ENCODE data around the gene GCLC. TPM values are rescaled to one million over a fixed set of nuclear protein-coding genes. Genes with fewer than 3 reads are reported as not detected.

Gene GCLC
- total and polyA plus RNA-seq, 2 experiments from 2014 or later = 17.5 to 33.6 TPM

DNA sequence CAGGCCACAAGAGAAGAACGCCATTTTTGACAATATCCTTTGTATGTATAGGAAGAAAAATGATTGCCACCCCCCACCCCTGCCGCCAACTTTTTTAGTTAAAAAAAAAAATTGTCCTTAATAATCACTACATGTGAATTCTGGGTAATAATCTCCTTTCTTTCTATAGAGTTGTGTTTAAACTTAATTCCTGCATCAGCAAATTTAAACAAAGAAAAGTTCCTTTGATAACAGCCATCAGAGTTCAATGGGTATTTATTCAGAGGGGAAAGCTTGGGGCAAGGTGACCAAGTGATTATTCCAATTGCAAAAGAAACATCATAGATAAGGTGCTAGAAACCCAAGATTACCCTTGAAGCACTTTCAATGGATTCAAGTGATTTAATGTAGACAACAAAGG, 47.0 kb downstream of the GCLC start:
- Histone ChIP-seq H3K27me3 (no peaks in the 10 kb centered on the region), H3K27ac (no peak overlapping the region), H3K4me3 (no peak overlapping the region), H3K4me1 (ENCODE audit: low read depth) (no peaks in the 10 kb centered on the region), H3K36me3 (peaks cover 31% of the 10 kb centered on the region), H3K9me3 (ENCODE audit: low read depth) (no peaks in the 10 kb centered on the region)
- no peak for TF ChIP-seq CTCF (IDR thresholded peaks at IDR 0.05; ENCODE audit: low read depth, low read length)
- DNase-seq (ENCODE audit: low read depth in 1 of 2, low spot score in 1 of 2) = no peak

DNA sequence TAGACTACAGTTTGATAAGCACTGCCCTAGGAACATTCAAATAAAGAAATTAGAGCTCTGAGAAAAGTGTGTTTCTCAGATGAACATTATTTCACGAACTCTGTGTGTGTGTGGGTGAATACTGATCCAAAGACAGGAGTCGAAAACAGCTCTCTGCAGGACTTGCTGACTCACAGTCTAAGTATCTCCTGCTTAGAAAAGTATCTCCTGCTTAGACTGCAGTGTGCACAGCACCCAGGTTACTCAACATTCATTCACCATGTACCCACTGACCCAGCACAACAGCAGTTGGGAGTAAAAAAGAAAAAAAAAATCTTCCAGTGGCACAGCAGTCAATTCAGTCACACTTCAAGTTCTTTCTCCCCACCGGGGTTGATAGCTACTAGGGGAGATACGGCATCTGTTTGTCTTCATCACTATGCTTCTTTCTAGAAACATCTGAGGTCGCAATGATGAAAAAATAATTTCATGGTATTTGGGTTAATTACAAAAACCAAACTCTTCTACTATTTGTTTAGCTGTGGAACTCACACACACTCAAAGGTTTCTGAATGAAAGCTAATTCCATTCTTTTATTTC, 48.0 kb downstream of the GCLC start:
- Histone ChIP-seq H3K27me3 (no peaks in the 10 kb centered on the region), H3K36me3 (peaks cover 22% of the 10 kb centered on the region), H3K9me3 (ENCODE audit: low read depth) (no peaks in the 10 kb centered on the region), H3K27ac (no peak overlapping the region), H3K4me3 (no peak overlapping the region), H3K4me1 (ENCODE audit: low read depth) (no peaks in the 10 kb centered on the region)
- no peak for TF ChIP-seq CTCF (IDR thresholded peaks at IDR 0.05; ENCODE audit: low read depth, low read length)
- peak in 1 of 2 donors; percentile 79 for DNase-seq (ENCODE audit: low read depth in 1 of 2, low spot score in 1 of 2)

- no peaks in the 10 kb centered on the region for H3K27me3 ChIP-seq
- no peak overlapping the region for H3K4me3 ChIP-seq
- no peak for TF ChIP-seq CTCF (IDR thresholded peaks at IDR 0.05; ENCODE audit: low read depth, low read length)
- no peak for DNase-seq (ENCODE audit: low read depth in 1 of 2, low spot score in 1 of 2)
- no peaks in the 10 kb centered on the region for H3K4me1 ChIP-seq (ENCODE audit: low read depth)
- no peaks in the 10 kb centered on the region for H3K9me3 ChIP-seq (ENCODE audit: low read depth)
- H3K36me3 ChIP-seq = peaks cover 22% of the 10 kb centered on the region
- peak overlapping the region; percentile 2 for H3K27ac ChIP-seq
These were observed 49.1 kb downstream of the GCLC start for GRCh38 chr6:53495506-53496499.

GRCh38 chr6:53494076-53494475, 50.8 kb downstream of the GCLC start:
- Histone ChIP-seq H3K9me3 (ENCODE audit: low read depth) (no peaks in the 10 kb centered on the region), H3K27me3 (no peaks in the 10 kb centered on the region), H3K4me3 (no peak overlapping the region), H3K27ac (no peak overlapping the region), H3K36me3 (peaks cover 13% of the 10 kb centered on the region), H3K4me1 (ENCODE audit: low read depth) (no peaks in the 10 kb centered on the region)
- no peak for TF ChIP-seq CTCF (IDR thresholded peaks at IDR 0.05; ENCODE audit: low read depth, low read length)
- DNase-seq (ENCODE audit: low read depth in 1 of 2, low spot score in 1 of 2) = peak in 1 of 2 donors; percentile 19

DNA sequence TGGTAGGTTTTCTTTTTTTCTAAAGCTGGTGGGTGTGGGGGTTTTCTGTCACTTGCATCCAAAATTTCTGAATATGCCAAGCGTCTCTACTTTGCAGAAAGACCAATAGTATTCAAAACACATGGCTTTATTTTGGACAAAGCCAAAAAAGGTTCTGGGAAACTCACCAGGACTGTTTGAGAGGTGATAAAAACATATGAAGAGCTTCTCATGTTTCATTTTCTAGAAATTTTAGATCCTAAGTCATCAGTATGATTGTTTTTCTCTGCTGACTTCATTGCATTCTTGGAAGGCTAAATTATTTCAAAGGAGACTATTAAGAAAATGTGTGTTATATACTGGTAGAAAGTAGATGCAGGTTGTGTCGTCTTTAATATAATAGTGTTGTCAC, 51.3 kb downstream of the GCLC start:
- H3K4me3 ChIP-seq = no peak overlapping the region

More for the DNA sequence above, 51.3 kb downstream of the GCLC start:
- peaks cover 10% of the 10 kb centered on the region for H3K36me3 ChIP-seq
- H3K27ac ChIP-seq = no peak overlapping the region
- H3K27me3 ChIP-seq = no peaks in the 10 kb centered on the region
- H3K4me1 ChIP-seq (ENCODE audit: low read depth) = no peaks in the 10 kb centered on the region
- TF ChIP-seq CTCF (IDR thresholded peaks at IDR 0.05; ENCODE audit: low read depth, low read length) = no peak
- no peak for DNase-seq (ENCODE audit: low read depth in 1 of 2, low spot score in 1 of 2)
- no peaks in the 10 kb centered on the region for H3K9me3 ChIP-seq (ENCODE audit: low read depth)

All from cardiac muscle cell (in vitro differentiated cells and primary cell).